Measurements from ENCODE around the gene EDN3. TPM values are rescaled to one million over a fixed set of nuclear protein-coding genes. Genes with fewer than 3 reads are reported as not detected.

EDN3 gene
- total and polyA plus RNA-seq, 2 of the 8 experiments (the other 6 are each of a cell fraction or from before 2014, with no cell fraction given) = 0.17 to 0.38 TPM

DNA sequence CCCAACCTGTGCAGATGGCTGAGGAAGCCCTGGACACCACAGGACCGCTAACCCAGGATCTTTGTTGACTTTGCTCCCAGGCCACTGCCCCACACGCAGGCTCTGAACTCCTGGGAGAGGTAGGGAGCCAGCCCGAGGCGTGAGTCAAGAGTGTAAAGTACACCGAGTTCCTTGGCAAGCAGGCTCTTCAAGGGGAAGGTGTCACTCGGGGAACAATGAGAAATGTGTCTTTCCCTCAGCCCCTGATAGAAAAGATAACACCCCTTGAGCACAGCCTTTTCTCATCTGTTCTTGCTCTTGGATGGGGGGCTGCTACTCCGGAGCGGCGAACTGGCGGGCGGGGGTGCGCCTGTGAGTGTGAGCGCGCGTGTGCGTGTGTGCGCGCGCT lies 472 bp upstream of the EDN3 start:
- H3K36me3 ChIP-seq (ENCODE audit: control insufficient read depth in 2 of 4, insufficient read depth in 4 of 4, low read length in 3 of 4) = no peaks in the 10 kb centered on the region
- H3K27ac ChIP-seq (ENCODE audit: low read depth, low read length) = no peak overlapping the region
- H4K20me1 ChIP-seq (replicated peaks in 1 of 2; ENCODE audit: control insufficient read depth in 1 of 2, insufficient read depth in 2 of 2, low read length in 2 of 2) = peaks cover 0 to 4% of the 10 kb centered on the region in 2 experiments
- peaks cover 0 to 2% (median 0%) of the 10 kb centered on the region in 4 experiments; a peak in 2 of 7 replicates for H3K4me1 ChIP-seq (replicated peaks in 1 of 4; ENCODE audit: control insufficient read depth in 3 of 4, insufficient read depth in 4 of 4, low read length in 3 of 4)
- WGBS, 2 experiments (ENCODE audit: extremely low coverage in 1 of 2, insufficient coverage in 1 of 2, insufficient read length in 1 of 2, insufficient replicate concordance in 2 of 2, low coverage in 1 of 2, low lambda C conversion rate in 2 of 2, missing lambda C conversion rate in 1 of 2) = 42% methylated on average over 6 of the region's 19 CpGs; no CpG with 5 or more reads in 1 of the 2 experiments
- 0 out of 2 replicates have a peak overlapping the region, but pooled peaks have one; percentile 31 for H2AFZ ChIP-seq (ENCODE audit: low read length)
- no peak overlapping the region for H2BK12ac ChIP-seq (ENCODE audit: low read depth, low read length)
- no peak overlapping the region for H4K8ac ChIP-seq (ENCODE audit: extremely low read depth, insufficient read depth, low read length)
- H2BK120ac ChIP-seq (replicated peaks; ENCODE audit: low read depth, low read length) = no peak overlapping the region
- H3K4me3 ChIP-seq (ENCODE audit: extremely low read depth in 1 of 4, insufficient read depth in 2 of 4, low read depth in 3 of 4, low read length in 4 of 4) = peak overlapping the region; percentile 15 to 73 (median 33); a peak in 5 of 8 replicates
- H3K4ac ChIP-seq (replicated peaks; ENCODE audit: insufficient read length, low read depth, low read length) = no peak overlapping the region
- H3K14ac ChIP-seq (ENCODE audit: insufficient read length) = no peak overlapping the region
- H3K9ac ChIP-seq (replicated peaks in 1 of 4; ENCODE audit: extremely low read depth in 1 of 4, low read depth in 3 of 4, low read length in 3 of 4) = no peak overlapping the region
- ChIA-PET POLR2A (ENCODE audit: partially characterized antibody) (interaction anchor here (0.9 kb wide), 1 partner anchor 9 kb away, joined by 3 read pairs; no protein-coding TSS in a partner anchor), CTCF (ENCODE audit: partially characterized antibody) (interaction anchor here (0.6 to 2.5 kb wide), 3 partner anchors 37 to 104 kb away, joined by 3 to 8 read pairs (median 3); no protein-coding TSS in a partner anchor)
- H3K9me3 ChIP-seq (ENCODE audit: insufficient read depth in 2 of 2, low read depth in 1 of 2, low read length in 1 of 2) = no peaks in the 10 kb centered on the region
- H3K23me2 ChIP-seq (ENCODE audit: low read depth, low read length) = peaks cover 4% of the 10 kb centered on the region; the same call in 1 of the 2 replicates
- no peak overlapping the region for H3K23ac ChIP-seq (ENCODE audit: insufficient read length)
- H4K5ac ChIP-seq (ENCODE audit: insufficient read length, low read depth, low read length) = no peak overlapping the region
- no peak for FAIRE-seq
- no peak overlapping the region for H2BK15ac ChIP-seq (ENCODE audit: low read length)
- no peak overlapping the region for H3K56ac ChIP-seq (replicated peaks; ENCODE audit: insufficient read length, low read depth, low read length)
- no peak overlapping the region for H4K91ac ChIP-seq (replicated peaks; ENCODE audit: insufficient read length, low read length)
- no peak for TF ChIP-seq KDM1A (IDR thresholded peaks at IDR 0.05; ENCODE audit: borderline replicate concordance, low read length)
- TF ChIP-seq BACH1 (IDR thresholded peaks at IDR 0.05; ENCODE audit: low read length) = no peak
- no peak for TF ChIP-seq E2F6 (IDR thresholded peaks at IDR 0.05)
- TF ChIP-seq SUZ12 (IDR thresholded peaks at IDR 0.05; ENCODE audit: low read length) = 0 out of 2 replicates have a peak, but pooled peaks have one; percentile 5
- H3K27me3 ChIP-seq (replicated peaks in 1 of 4; ENCODE audit: control insufficient read depth in 3 of 4, extremely low read depth in 1 of 4, insufficient read depth in 3 of 4, low read length in 3 of 4) = peaks cover 23 to 53% (median 49%) of the 10 kb centered on the region in 4 experiments
- H2AK5ac ChIP-seq (ENCODE audit: low read depth, low read length) = no peak overlapping the region
- H3K79me2 ChIP-seq (ENCODE audit: control insufficient read depth in 1 of 2, insufficient read depth in 2 of 2, low read length in 2 of 2) = no peaks in the 10 kb centered on the region
- no peak overlapping the region for H3K18ac ChIP-seq (ENCODE audit: extremely low read depth, low read length)
- peak overlapping the region; percentile 45 to 79 for H3K4me2 ChIP-seq (ENCODE audit: insufficient read depth in 1 of 2, low read depth in 2 of 2, low read length in 2 of 2)
- peak in 1 of 2 experiments; percentile 47 for DNase-seq (ENCODE audit: low read depth in 1 of 2, low spot score in 2 of 2)
- H2BK5ac ChIP-seq (ENCODE audit: low read depth, low read length) = no peak overlapping the region
- H2BK20ac ChIP-seq (ENCODE audit: low read length) = no peak overlapping the region
- H3K79me1 ChIP-seq (ENCODE audit: low read depth, low read length) = no peaks in the 10 kb centered on the region
